HepG2 (cell line): ENCODE data around the gene ENDOU. TPM values are rescaled to one million over a fixed set of nuclear protein-coding genes. Genes with fewer than 3 reads are reported as not detected.

Experiments used
- BCLAF1 ChIP-seq: fragments of 450-650 bp; IDR thresholded peaks from 2 replicates; pipeline ENCODE4 v1.6.1; 2017; ENCODE audit warnings: mild to moderate bottlenecking
- CCDC6 ChIP-seq: sonication (generic); formaldehyde crosslinking; IDR thresholded peaks from 2 replicates; pipeline ENCODE4 v1.8.1; 2022; ENCODE audit warnings: mild to moderate bottlenecking, missing genetic modification reagents, moderate library complexity
- PAXIP1 ChIP-seq: sonication (generic); formaldehyde crosslinking; conservative IDR thresholded peaks from 2 replicates; pipeline ENCODE4 v1.4.0; 2020; ENCODE audit warnings: mild to moderate bottlenecking, missing genetic modification reagents, moderate library complexity
- RARA ChIP-seq: IDR thresholded peaks from 2 replicates; pipeline ENCODE4 v1.6.1; 2016; ENCODE audit warnings: missing genetic modification reagents, missing compliant biosample characterization
- SOX5 ChIP-seq: IDR thresholded peaks from 2 replicates; pipeline ENCODE4 v1.6.1; 2016; ENCODE audit warnings: borderline replicate concordance
- ZBTB43 ChIP-seq: sonication (generic); formaldehyde crosslinking; conservative IDR thresholded peaks from 2 replicates; pipeline ENCODE4 v1.4.0; 2020; ENCODE audit warnings: missing genetic modification reagents
- ZNF503 ChIP-seq: sonication (generic); formaldehyde crosslinking; IDR thresholded peaks from 2 replicates; pipeline ENCODE4 v1.4.0; 2020; ENCODE audit warnings: missing genetic modification reagents
- ZNF614 ChIP-seq: IDR thresholded peaks from 2 replicates; pipeline ENCODE4 v1.6.1; 2018; ENCODE audit warnings: missing biosample characterization, missing genetic modification reagents, inconsistent platforms, borderline replicate concordance
- ZNF687 ChIP-seq: sonication (generic); formaldehyde crosslinking; IDR thresholded peaks from 2 replicates; pipeline ENCODE4 v1.5.1; 2020; ENCODE audit warnings: mild to moderate bottlenecking, missing genetic modification reagents, moderate library complexity
- ZNF704 ChIP-seq: sonication (generic); formaldehyde crosslinking; IDR thresholded peaks from 2 replicates; pipeline ENCODE4 v1.8.1; 2023; ENCODE audit warnings: mild to moderate bottlenecking, inconsistent platforms, moderate library complexity, missing genetic modification reagents, borderline replicate concordance
- ZNF775 ChIP-seq: sonication (generic); formaldehyde crosslinking; IDR thresholded peaks from 2 replicates; pipeline ENCODE4 v1.4.0; 2020; ENCODE audit warnings: missing genetic modification reagents, mild to moderate bottlenecking, moderate library complexity, borderline replicate concordance
- ZNF816 ChIP-seq: sonication (generic); formaldehyde crosslinking; IDR thresholded peaks from 2 replicates; pipeline ENCODE4 v1.8.0; 2022; ENCODE audit warnings: missing genetic modification reagents, mild to moderate bottlenecking, borderline replicate concordance
- polyA plus RNA-seq, 8 experiments: library from polyadenylated mRNA; depleted of rRNA in 3 of 8; stranded (reverse) in 7 of 8; unstranded in 1 of 8; fragments of >200 nt; fragmentation: Illumina TruSeq in 4 of 8; extraction: Trizol in 4 of 8; gene quantifications; 2 replicates each; pipeline versions ENCODE4 v1.2.1 to v1.2.3, GENCODE V29; 2011 to 2016; ENCODE audit warnings: low read depth in 4 of 8, missing spikeins in 1 of 8, mixed read lengths in 1 of 8; ENCODE audit not compliant: insufficient read depth in 1 of 8
- total RNA-seq, 5 experiments: library from RNA; depleted of rRNA; stranded (reverse); fragments of >200 nt; fragmentation: Illumina TruSeq; extraction: Trizol; gene quantifications; 2 replicates each; pipeline ENCODE4 v1.2.3, GENCODE V29; 2016; ENCODE audit warnings: low read depth in 1 of 5

ENDOU gene
- total and polyA plus RNA-seq, 2 of the 13 experiments (the other 11 are each of a cell fraction or from before 2014, with no cell fraction given): not detected

GRCh38 chr12:47717443-47718193 is 7.7 kb downstream of the ENDOU start (continued):
- no peak for TF ChIP-seq PAXIP1 (CRISPR knock-in tag)
- no peak for TF ChIP-seq ZBTB43
- no peak for TF ChIP-seq ZNF614 (CRISPR knock-in tag)
- TF ChIP-seq CCDC6 (CRISPR knock-in tag): no peak
- no peak for TF ChIP-seq BCLAF1
- TF ChIP-seq ZNF816 (CRISPR knock-in tag): no peak
- TF ChIP-seq RARA (CRISPR knock-in tag): no peak
- no peak for TF ChIP-seq ZNF503 (CRISPR knock-in tag)
- 0 out of 2 replicates have a peak, but pooled peaks have one; percentile 18 for TF ChIP-seq SOX5 (CRISPR knock-in tag)
- TF ChIP-seq ZNF775 (CRISPR knock-in tag): no peak
- TF ChIP-seq ZNF687 (CRISPR knock-in tag): peak; percentile 44; the same call in 1 of the 2 replicates
- no peak for TF ChIP-seq ZNF704 (CRISPR knock-in tag)
